GM18861 (cell line): ENCODE measurements around the gene RFTN1.

Experiments
- ATAC-seq: cut with Tn5 transposase; IDR thresholded peaks from one replicate; pipeline ENCODE4 v1.9.1; 2021; ENCODE audit not compliant: unreplicated experiment

RFTN1 gene

DNA sequence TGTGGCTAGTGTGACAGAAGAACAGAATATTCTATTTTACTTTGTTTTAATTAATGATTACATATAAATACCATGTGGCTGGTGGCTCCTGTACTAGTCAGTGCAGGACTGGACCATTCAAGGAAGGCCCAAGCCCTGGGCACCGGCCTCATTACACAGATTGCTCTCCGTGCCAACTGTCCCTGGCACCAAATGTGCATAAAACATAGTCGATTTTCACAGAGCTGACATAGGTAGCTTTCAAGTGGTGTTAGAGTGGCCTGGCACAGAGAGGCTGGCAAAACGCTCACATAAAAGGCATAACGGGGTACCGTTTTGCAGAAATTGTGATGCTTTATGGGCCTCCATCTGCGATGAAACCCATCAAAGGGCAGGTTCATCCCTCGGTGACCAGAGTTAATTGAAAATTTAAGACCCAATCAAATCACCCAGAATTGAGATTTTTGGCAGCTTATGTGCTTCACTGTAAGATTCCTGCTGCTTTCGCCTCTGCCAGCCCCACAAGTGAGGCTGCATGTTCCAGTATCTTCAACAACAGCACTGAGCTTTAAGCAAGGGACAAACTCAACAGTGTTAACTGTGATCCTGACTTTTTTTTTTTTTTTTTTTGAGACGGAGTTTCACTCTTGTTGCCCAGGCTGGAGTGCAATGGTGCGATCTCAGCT, 25.9 kb downstream of the RFTN1 start:
- ATAC-seq, result no peak

DNA sequence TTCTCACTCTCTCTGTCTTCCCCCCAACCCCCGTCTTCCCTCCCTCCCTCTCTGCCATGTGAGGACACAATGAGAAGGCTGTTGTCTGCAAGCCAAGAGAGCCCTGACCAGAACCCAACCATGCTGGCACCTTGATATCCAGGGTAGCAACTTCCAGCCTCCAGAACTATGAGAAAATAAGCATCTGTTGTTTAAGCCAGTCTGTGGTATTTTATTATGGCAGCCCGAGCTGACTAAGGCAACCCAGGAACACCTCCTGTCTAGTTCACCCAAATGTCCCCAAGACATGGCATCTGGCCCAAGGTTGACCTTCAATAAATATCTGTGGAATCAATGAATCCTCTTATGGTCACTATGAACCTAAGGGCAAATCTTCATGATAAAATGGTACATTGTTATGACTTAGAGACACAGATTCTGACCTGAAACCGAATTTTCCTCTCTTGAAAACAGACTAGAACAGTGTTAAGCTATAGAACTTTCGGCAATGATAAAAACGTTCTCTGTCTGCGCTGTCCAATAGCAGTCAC, 26.5 kb downstream of the RFTN1 start:
- no peak for ATAC-seq

DNA sequence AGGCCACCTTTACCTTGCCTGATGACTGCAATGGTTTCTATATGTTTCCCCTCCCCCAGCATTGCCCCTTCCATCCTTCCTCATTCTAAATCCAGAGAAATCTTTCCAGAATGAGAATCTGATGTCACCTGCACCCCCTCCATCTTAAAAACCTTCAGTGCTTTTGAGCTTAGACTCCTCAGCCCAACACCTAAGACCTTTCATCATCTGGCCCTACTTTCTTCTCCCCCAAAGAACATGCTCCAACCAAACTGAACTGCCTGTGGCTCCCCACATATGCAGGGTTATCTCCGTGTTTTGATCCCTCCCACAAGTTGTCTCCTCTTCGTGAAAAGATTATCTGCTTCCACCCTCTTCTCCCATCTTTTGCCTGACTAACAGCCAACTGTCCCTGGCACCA, 27.3 kb downstream of the RFTN1 start:
- no peak for ATAC-seq

- ATAC-seq, result no peak
These were observed 28.0 kb downstream of the RFTN1 start for GRCh38 chr3:16485395-16485992.

DNA sequence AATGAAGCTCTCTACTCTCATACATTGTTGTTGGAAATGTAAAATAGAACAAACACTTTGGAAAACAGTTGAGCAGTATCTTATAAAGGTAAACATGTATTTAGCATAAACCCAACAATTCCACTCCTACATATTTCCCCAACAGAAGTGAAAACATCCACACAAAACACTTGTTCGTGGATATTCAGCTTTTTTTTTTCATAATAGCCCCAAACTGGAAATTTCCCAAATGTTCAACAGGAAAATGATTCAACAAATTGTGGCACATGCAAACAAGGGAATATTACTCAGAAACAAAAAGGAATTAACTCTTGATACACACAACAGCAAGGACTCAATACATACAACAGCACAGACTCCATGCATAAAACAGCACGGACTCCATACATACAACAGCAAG, 28.5 kb downstream of the RFTN1 start:
- no peak for ATAC-seq

DNA sequence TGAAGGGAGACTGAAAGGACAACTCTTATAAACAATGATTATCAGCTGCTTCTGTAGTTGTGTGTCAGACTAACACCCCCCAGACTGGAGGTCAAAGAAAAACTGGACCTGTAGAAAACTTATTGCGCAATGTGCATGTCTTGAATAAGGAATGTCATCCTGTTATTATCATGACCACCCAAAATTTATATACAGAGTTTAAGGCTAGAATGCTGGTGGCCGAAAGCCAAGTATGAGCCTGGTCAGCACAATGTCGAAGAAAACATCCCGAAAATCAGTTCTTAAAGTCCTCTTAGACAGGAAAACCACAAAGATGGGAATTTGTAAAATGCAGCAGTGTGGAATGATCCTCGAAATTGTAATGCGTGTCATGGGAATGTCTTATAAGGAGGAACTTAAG, 29.3 kb downstream of the RFTN1 start:
- no peak for ATAC-seq

DNA sequence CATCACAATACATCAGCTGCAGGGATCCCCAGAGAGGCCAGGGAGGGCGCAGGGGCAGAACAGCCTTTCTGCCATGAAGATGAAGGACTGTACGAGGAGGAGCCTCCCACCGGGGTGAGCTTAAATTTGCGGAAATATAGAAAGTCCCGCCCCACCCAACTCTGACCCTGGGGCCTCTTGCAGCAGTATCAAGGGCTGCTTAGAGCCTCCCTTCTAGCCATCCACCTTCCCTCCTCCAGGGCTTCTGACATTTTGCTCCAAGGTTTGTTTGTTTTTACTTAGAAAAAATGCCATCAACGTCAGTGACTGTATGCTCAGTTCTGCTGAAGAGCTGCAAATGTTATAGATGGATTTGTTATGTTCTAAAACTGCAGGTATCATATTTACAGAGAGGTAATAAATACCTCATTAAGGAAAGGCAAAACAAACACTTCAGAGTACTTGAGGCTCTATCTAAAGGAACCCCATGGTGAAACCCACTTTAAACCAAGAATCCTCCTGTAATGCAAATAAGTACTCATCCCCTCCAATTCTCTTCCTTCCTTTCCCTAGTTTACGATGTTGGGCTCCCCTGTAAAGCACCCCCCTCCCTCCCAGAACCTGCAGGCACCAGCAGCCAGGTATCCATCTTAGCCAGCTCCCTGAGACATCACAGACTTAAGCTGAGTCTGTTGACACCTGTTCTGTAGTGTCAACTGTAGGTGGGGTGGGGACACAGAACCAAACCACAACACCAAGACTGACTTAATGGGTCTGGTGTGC, 30.5 kb downstream of the RFTN1 start:
- ATAC-seq, result peak; percentile 44

- peak; percentile 11 for ATAC-seq
These were observed 31.2 kb downstream of the RFTN1 start for GRCh38 chr3:16482194-16482769.

- no peak for ATAC-seq
These were observed 32.0 kb downstream of the RFTN1 start for GRCh38 chr3:16481546-16481897.

DNA sequence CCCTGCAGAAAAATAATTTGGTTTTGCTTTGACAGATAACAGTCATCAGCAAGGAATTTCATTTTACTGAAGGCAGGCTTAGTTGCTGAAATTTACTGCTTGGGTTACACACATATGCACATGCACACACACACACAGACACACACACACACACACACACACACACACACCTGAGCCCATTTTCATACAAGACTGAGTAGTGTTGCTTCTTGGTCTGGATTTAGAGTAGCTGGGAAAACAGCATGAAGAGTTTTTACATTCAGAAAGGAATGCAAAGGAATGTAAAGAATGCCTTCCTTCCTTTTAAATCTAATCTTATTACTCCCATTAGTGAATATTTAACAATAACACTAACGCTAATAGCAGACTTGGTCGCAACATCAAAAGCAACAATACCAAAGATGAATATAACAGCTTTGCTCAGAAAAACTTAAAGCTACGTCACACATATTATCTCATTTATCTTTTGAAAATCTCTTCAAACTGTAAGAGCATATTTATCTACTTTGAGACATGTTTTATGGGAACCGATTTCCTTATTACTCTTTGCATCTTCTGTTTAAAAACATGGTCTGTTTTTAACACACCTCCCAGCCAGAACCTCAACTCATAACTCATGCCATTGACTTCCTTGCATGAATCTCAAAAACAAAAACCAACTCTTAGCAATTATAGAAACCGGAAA, 32.5 kb downstream of the RFTN1 start:
- no peak for ATAC-seq

GRCh38 chr3:16478516-16478915, 35.0 kb downstream of the RFTN1 start:
- ATAC-seq, result no peak

DNA sequence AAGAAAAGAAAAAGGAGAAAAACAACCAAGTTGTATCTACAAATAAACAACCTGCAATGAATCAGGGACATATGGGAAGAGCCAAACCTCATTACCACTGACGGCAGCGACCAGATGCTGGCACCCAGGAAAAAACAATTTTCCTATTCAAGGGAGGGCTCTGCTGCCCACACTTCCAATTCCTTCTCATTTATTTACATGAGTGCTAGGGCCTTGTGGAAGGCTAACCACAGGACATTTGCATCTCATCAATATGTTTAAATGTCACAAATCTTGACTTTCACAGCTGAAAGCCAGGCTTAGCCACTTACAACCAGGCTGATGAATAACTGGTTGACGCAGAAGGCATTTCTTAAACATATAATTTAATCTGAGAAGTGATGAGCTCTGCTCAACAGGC, 36.0 kb downstream of the RFTN1 start:
- ATAC-seq, result no peak

GRCh38 chr3:16477056-16477455, 36.4 kb downstream of the RFTN1 start:
- ATAC-seq, result no peak

- peak; percentile 42 for ATAC-seq
These were observed 36.9 kb downstream of the RFTN1 start for GRCh38 chr3:16476636-16477035.

DNA sequence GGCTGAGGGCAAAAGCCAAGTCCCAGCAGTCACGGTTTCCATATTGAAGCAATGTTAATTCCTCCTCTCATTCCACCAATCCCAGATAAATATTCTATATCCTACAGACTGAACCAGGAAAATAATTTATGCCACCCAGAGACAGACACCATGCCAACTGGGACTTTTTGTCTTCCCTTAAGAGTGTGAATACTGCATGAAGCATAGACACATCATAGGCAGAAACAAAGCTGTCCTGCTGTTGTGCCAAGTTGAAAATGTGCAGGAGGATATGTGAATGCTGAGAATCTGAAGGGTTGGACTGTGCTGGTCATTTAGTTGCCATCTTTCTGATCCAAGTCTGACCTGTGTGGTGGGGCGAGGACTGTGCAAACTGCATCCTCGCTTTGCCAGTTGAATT, 37.7 kb downstream of the RFTN1 start:
- ATAC-seq, result no peak

GRCh38 chr3:16474920-16475319, 38.6 kb downstream of the RFTN1 start:
- no peak for ATAC-seq

GRCh38 chr3:16474216-16474615, 39.3 kb downstream of the RFTN1 start:
- ATAC-seq, result no peak

- ATAC-seq, result no peak
These were observed 40.9 kb downstream of the RFTN1 start for GRCh38 chr3:16472593-16472992.

GRCh38 chr3:16471897-16472296, 41.6 kb downstream of the RFTN1 start:
- ATAC-seq, result no peak

DNA sequence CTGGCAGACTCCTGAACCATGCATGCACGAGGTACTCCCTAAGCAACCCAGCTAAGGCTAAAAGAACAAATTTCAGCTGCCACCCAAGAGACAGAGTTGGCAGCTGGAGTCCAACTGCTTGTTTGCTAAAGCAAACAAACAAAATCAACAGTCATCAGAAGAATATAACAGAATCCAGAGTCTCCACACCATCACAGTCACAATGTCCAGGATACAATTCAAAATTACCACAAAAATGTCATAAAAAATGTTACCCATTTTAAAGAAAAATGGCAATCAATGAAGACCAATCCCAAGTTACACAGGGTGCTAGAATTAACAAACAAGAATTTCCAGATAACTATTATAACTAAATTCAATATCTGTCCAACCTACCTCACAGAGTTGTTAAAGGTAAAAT, 42.9 kb downstream of the RFTN1 start:
- ATAC-seq, result no peak
